Central memory CD8-positive, alpha-beta T cell (primary cell): Measurements from ENCODE around the gene CDKL2.
A peak's percentile ranks its signal among the peaks of the same experiment; 100 is the strongest.
"Not testable (repeated sequence)": the region's sequence is repeated elsewhere in the genome, so short reads cannot be mapped to it uniquely, and the experiment has no call there.

Source experiments
- ATAC-seq: fragments of 150-1000 bp; cut with Tn5 transposase; replicated peaks from 2 replicates; pipeline ENCODE4 v1.10.0; 2022; ENCODE audit warnings: mild to moderate bottlenecking, moderate FRiP score, moderate number of reproducible peaks; ENCODE audit not compliant: poor library complexity, severe bottlenecking; ENCODE audit errors: extremely low read depth
- DNase-seq, 2 donors: peaks; one replicate each; pipeline ENCODE4 v3.0.0; 2021; ENCODE audit warnings: low spot score in 2 of 2
- H3K27ac Mint-ChIP-seq: one replicate; pipeline ENCODE4 v1.8.0; 2022; ENCODE audit warnings: low read depth, mild to moderate bottlenecking, moderate library complexity, mixed read lengths
- H3K27me3 Mint-ChIP-seq: one replicate; pipeline ENCODE4 v1.8.0; 2022; ENCODE audit warnings: mixed read lengths
- H3K36me3 Mint-ChIP-seq: one replicate; pipeline ENCODE4 v1.8.0; 2022; ENCODE audit warnings: mild to moderate bottlenecking, moderate library complexity, mixed read lengths; ENCODE audit not compliant: insufficient read depth
- H3K4me1 Mint-ChIP-seq: one replicate; pipeline ENCODE4 v1.8.0; 2022; ENCODE audit warnings: mixed read lengths
- H3K4me3 Mint-ChIP-seq: one replicate; pipeline ENCODE4 v1.8.0; 2022; ENCODE audit warnings: mild to moderate bottlenecking, moderate library complexity, mixed read lengths
- H3K9me3 Mint-ChIP-seq: one replicate; pipeline ENCODE4 v1.8.0; 2022; ENCODE audit warnings: mixed read lengths

Gene CDKL2

GRCh38 chr4:75566911-75567310 is 63.4 kb downstream of the CDKL2 start:
- no peaks in the 10 kb centered on the region for H3K36me3 Mint-ChIP-seq
- H3K27ac Mint-ChIP-seq, result peak overlapping the region; percentile 29
- DNase-seq (no peak), ATAC-seq (no peak)
- no peaks in the 10 kb centered on the region for H3K9me3 Mint-ChIP-seq
- no peak overlapping the region for H3K4me3 Mint-ChIP-seq
- H3K27me3 Mint-ChIP-seq, result peaks cover 14% of the 10 kb centered on the region
- peaks cover 11% of the 10 kb centered on the region for H3K4me1 Mint-ChIP-seq

- no peak for ATAC-seq
Measured at GRCh38 chr4:75565481-75565880, 64.8 kb downstream of the CDKL2 start.

GRCh38 chr4:75564023-75564422 is 66.3 kb downstream of the CDKL2 start:
- H3K27me3 Mint-ChIP-seq, result peaks cover 19% of the 10 kb centered on the region
- no peak overlapping the region for H3K4me3 Mint-ChIP-seq
- no peaks in the 10 kb centered on the region for H3K9me3 Mint-ChIP-seq
- H3K36me3 Mint-ChIP-seq, result no peaks in the 10 kb centered on the region
- ATAC-seq, result no peak
- H3K27ac Mint-ChIP-seq, result no peak overlapping the region
- peaks cover 11% of the 10 kb centered on the region for H3K4me1 Mint-ChIP-seq
- no peak for DNase-seq

More at GRCh38 chr4:75565481-75565880, 64.8 kb downstream of the CDKL2 start:
- H3K9me3 Mint-ChIP-seq, result no peaks in the 10 kb centered on the region
- H3K36me3 Mint-ChIP-seq, result no peaks in the 10 kb centered on the region
- peaks cover 19% of the 10 kb centered on the region for H3K27me3 Mint-ChIP-seq
- no peak overlapping the region for H3K4me3 Mint-ChIP-seq
- H3K27ac Mint-ChIP-seq, result peak overlapping the region; percentile 16
- H3K4me1 Mint-ChIP-seq, result peaks cover 11% of the 10 kb centered on the region
- DNase-seq, result no peak

GRCh38 chr4:75561789-75562188 is 68.5 kb downstream of the CDKL2 start:
- DNase-seq, result no peak
- peaks cover 11% of the 10 kb centered on the region for H3K4me1 Mint-ChIP-seq
- no peak overlapping the region for H3K4me3 Mint-ChIP-seq

GRCh38 chr4:75557696-75558095 is 72.6 kb downstream of the CDKL2 start:
- Mint-ChIP-seq H3K27me3 (peaks cover 30% of the 10 kb centered on the region), H3K4me3 (no peak overlapping the region), H3K4me1 (no peaks in the 10 kb centered on the region), H3K36me3 (no peaks in the 10 kb centered on the region), H3K9me3 (no peaks in the 10 kb centered on the region), H3K27ac (no peak overlapping the region)
- DNase-seq, result no peak
- no peak for ATAC-seq

More at GRCh38 chr4:75561789-75562188, 68.5 kb downstream of the CDKL2 start:
- Mint-ChIP-seq H3K36me3 (no peaks in the 10 kb centered on the region), H3K9me3 (no peaks in the 10 kb centered on the region), H3K27ac (no peak overlapping the region), H3K27me3 (peaks cover 33% of the 10 kb centered on the region)
- ATAC-seq, result no peak

GRCh38 chr4:75555294-75556164 is 74.8 kb downstream of the CDKL2 start, which contains the start of gene ODAPH:
Gene ODAPH, plus strand, starts transcription at chr4:75556066. Its CDS starts 17 bp downstream, at chr4:75556083.
- no peak for ATAC-seq
- H3K27me3 Mint-ChIP-seq, result peaks cover 21% of the 10 kb centered on the region
- H3K4me3 Mint-ChIP-seq, result no peak within 1 kb of the TSS
- no peak for DNase-seq
- no peak within 1 kb of the TSS for H3K27ac Mint-ChIP-seq
- H3K36me3 Mint-ChIP-seq, result no peaks in the 10 kb centered on the region
- H3K4me1 Mint-ChIP-seq, result no peaks in the 10 kb centered on the region
- H3K9me3 Mint-ChIP-seq, result no peaks in the 10 kb centered on the region

- H3K27ac Mint-ChIP-seq, result no peak overlapping the region
- H3K9me3 Mint-ChIP-seq, result no peaks in the 10 kb centered on the region
- H3K4me3 Mint-ChIP-seq, result no peak overlapping the region
- H3K27me3 Mint-ChIP-seq, result peaks cover 14% of the 10 kb centered on the region
- ATAC-seq (no peak), DNase-seq (no peak)
- H3K36me3 Mint-ChIP-seq, result no peaks in the 10 kb centered on the region
- H3K4me1 Mint-ChIP-seq, result no peaks in the 10 kb centered on the region
Measured at GRCh38 chr4:75552452-75552851, 77.9 kb downstream of the CDKL2 start.

GRCh38 chr4:75549019-75549418 is 81.3 kb downstream of the CDKL2 start:
- Mint-ChIP-seq H3K4me1 (no peaks in the 10 kb centered on the region), H3K27ac (no peak overlapping the region), H3K36me3 (no peaks in the 10 kb centered on the region), H3K27me3 (no peaks in the 10 kb centered on the region), H3K4me3 (no peak overlapping the region), H3K9me3 (no peaks in the 10 kb centered on the region)
- no peak for DNase-seq
- ATAC-seq, result no peak

- ATAC-seq (no peak), DNase-seq (no peak)
- Mint-ChIP-seq H3K9me3 (no peaks in the 10 kb centered on the region), H3K27ac (no peak overlapping the region), H3K4me1 (no peaks in the 10 kb centered on the region), H3K4me3 (no peak overlapping the region), H3K27me3 (no peaks in the 10 kb centered on the region), H3K36me3 (no peaks in the 10 kb centered on the region)
Measured at GRCh38 chr4:75547647-75548387, 82.5 kb downstream of the CDKL2 start.

GRCh38 chr4:75545526-75545925 is 84.8 kb downstream of the CDKL2 start:
- ATAC-seq (no peak), DNase-seq (no peak)
- no peaks in the 10 kb centered on the region for H3K27me3 Mint-ChIP-seq
- H3K4me1 Mint-ChIP-seq, result no peaks in the 10 kb centered on the region
- H3K36me3 Mint-ChIP-seq, result no peaks in the 10 kb centered on the region
- no peak overlapping the region for H3K27ac Mint-ChIP-seq
- no peak overlapping the region for H3K4me3 Mint-ChIP-seq
- no peaks in the 10 kb centered on the region for H3K9me3 Mint-ChIP-seq

GRCh38 chr4:75544870-75545269 is 85.5 kb downstream of the CDKL2 start:
- DNase-seq (no peak), ATAC-seq (no peak)
- H3K27ac Mint-ChIP-seq, result no peak overlapping the region
- H3K27me3 Mint-ChIP-seq, result no peaks in the 10 kb centered on the region
- H3K4me3 Mint-ChIP-seq, result no peak overlapping the region
- H3K4me1 Mint-ChIP-seq, result no peaks in the 10 kb centered on the region
- H3K9me3 Mint-ChIP-seq, result no peaks in the 10 kb centered on the region
- no peaks in the 10 kb centered on the region for H3K36me3 Mint-ChIP-seq

- H3K27me3 Mint-ChIP-seq, H3K36me3 Mint-ChIP-seq, H3K4me1 Mint-ChIP-seq, DNase-seq, ATAC-seq, H3K4me3 Mint-ChIP-seq, H3K27ac Mint-ChIP-seq, H3K9me3 Mint-ChIP-seq: not testable (repeated sequence)
Measured at GRCh38 chr4:75544220-75544619, 86.1 kb downstream of the CDKL2 start.

GRCh38 chr4:75542824-75543223 is 87.5 kb downstream of the CDKL2 start:
- H3K27ac Mint-ChIP-seq, result no peak overlapping the region
- ATAC-seq (no peak), DNase-seq (no peak)
- no peak overlapping the region for H3K4me3 Mint-ChIP-seq
- no peaks in the 10 kb centered on the region for H3K36me3 Mint-ChIP-seq
- no peaks in the 10 kb centered on the region for H3K4me1 Mint-ChIP-seq
- H3K27me3 Mint-ChIP-seq, result no peaks in the 10 kb centered on the region
- H3K9me3 Mint-ChIP-seq, result no peaks in the 10 kb centered on the region
